Measurements from ENCODE around the gene LRRC8B. TPM values are rescaled to one million over a fixed set of nuclear protein-coding genes. Genes with fewer than 3 reads are reported as not detected.

LRRC8B gene
- total and polyA plus RNA-seq, 9 of the 15 experiments (the other 6 are each of a cell fraction or from before 2014, with no cell fraction given): 4.3 to 43.7 (median 14.4) TPM

DNA sequence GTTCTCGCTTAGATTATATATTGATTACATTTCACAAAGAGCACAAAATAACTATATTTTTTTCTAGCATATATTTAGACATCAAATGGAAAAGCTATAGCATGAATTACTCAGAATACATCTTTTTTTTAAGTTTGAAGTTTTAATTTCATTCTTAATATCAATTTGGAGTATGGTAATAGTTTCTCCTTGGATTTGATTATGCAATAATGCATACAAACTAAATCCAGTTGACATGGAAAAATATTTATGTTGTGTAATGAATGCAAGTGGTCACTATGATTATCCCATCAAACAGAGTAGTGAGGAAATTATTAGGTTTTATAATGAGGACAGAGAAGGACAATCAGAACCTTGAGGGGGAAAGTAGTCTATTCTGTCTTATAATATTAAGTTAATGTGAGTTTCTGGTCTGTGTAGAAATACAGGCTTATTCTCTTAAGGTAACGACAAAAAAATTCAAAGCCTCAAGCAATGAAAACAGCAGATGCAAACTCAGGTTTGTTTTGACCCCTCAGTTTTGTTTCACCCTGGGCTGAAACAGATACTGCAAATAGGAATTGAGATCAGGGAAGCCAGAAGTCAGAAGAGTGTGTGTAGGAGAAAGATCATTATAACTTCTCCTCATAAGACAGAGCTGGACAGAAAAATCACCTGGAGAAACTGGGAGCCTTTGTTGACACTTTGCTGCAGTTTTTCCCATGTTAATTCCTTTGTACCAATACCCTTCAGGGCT, 23.7 kb downstream of the LRRC8B start (continued):
- TF ChIP-seq ZNF699 (CRISPR knock-in tag; IDR thresholded peaks at IDR 0.05; ENCODE audit: insufficient replicate concordance): no peak
- no peak for TF ChIP-seq DPF2 (IDR thresholded peaks at IDR 0.05)
- TF ChIP-seq MAFK (IDR thresholded peaks at IDR 0.05; ENCODE audit: low read length): no peak
- TF ChIP-seq, protein P1, sequence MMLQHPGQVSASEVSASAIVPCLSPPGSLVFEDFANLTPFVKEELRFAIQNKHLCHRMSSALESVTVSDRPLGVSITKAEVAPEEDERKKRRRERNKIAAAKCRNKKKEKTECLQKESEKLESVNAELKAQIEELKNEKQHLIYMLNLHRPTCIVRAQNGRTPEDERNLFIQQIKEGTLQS (IDR thresholded peaks at IDR 0.05): peak; percentile 48; the same call in 1 of the 2 replicates
- TF ChIP-seq, protein P1 (CRISPR knock-in tag; conservative IDR thresholded peaks at IDR 0.05): no peak
- TF ChIP-seq PML (IDR thresholded peaks at IDR 0.05; ENCODE audit: low read length): no peak
- no peak for TF ChIP-seq ETV5 (CRISPR knock-in tag; IDR thresholded peaks at IDR 0.05; ENCODE audit: low read depth)
- peak; percentile 28; the same call in 1 of the 2 replicates for TF ChIP-seq GABPA (tag; conservative IDR thresholded peaks at IDR 0.05; ENCODE audit: low read depth)

DNA sequence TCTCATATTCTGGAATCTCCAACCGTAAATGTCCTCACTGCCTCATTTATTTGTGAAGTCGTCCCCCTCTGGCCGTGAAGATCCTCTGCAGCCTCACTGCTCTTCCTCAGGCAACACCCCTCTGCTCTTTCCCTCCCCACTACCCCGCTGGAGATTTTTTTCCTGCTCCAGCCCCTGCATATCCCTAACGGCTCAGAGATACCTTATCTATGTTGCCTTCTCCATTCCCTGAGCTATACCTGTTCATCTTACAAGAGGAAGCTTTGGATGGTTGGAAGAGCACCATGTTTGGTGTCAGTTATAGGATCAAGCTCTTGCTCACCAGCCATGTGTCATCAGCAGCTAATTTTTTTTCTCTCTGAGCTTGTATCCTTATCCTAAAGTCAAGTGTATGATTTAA, 26.4 kb downstream of the LRRC8B start:
- H3K27ac ChIP-seq (ENCODE audit: extremely low read depth, low read depth, low read length): peak overlapping the region; percentile 75
- no peaks in the 10 kb centered on the region for H3K9me3 ChIP-seq (replicated peaks; ENCODE audit: control insufficient read depth, insufficient read depth, low read depth, low read length)
- in situ Hi-C loops (cut with MboI): no loop called here
- peak overlapping the region in 1 of 2 experiments; percentile 56; a peak in 1 of 4 replicates for H3K9ac ChIP-seq (ENCODE audit: insufficient read depth in 1 of 2, low read depth in 2 of 2, low read length in 2 of 2)
- CTCF ChIA-PET (ENCODE audit: low intra/inter-chr PET ratio): no interaction called here
- POLR2A ChIA-PET: interaction anchor here (0.6 to 1.9 kb wide), 3 partner anchors 10 to 1012 kb away, joined by 3 to 8 read pairs (median 4); no protein-coding TSS in a partner anchor
- no peak overlapping the region for H3K4me3 ChIP-seq
- ATAC-seq: peak; percentile 86
- FAIRE-seq: peak; percentile 72
- H3K79me2 ChIP-seq (ENCODE audit: control insufficient read depth, insufficient read depth, low read length): peaks cover 95% of the 10 kb centered on the region
- H3K4me1 ChIP-seq (replicated peaks in 1 of 2; ENCODE audit: control insufficient read depth in 2 of 2, insufficient read depth in 2 of 2, low read length in 2 of 2): peaks cover 12 to 62% of the 10 kb centered on the region in 2 experiments; a peak in 4 of 5 replicates
- no peaks in the 10 kb centered on the region for H3K27me3 ChIP-seq (ENCODE audit: control insufficient read depth in 2 of 2, insufficient read depth in 2 of 2, low read length in 2 of 2)
- H3K9me1 ChIP-seq (ENCODE audit: control insufficient read depth, insufficient read depth, low read length): no peaks in the 10 kb centered on the region
- no peaks in the 10 kb centered on the region for H4K20me1 ChIP-seq (replicated peaks; ENCODE audit: control insufficient read depth, insufficient read depth, low read length)
- H2AFZ ChIP-seq (ENCODE audit: low read depth, low read length): peak overlapping the region; percentile 62
- peaks cover 67% of the 10 kb centered on the region for H3K36me3 ChIP-seq (ENCODE audit: control insufficient read depth, insufficient read depth, low read length)
- BruUV-seq (replicated peaks): no TSS peak
- WGBS (ENCODE audit: insufficient coverage, low coverage, missing lambda C conversion rate): 5% methylated on average over 5 of the region's 5 CpGs
- intact Hi-C loops (cut with micrococcal nuclease): loop anchor here (1.0 to 2.0 kb wide), 2 partner anchors 31 to 68 kb away; no protein-coding TSS in a partner anchor
- H3K4me2 ChIP-seq (ENCODE audit: insufficient read depth, low read length): peak overlapping the region; percentile 47
- peak; percentile 63 to 74 (median 65) for DNase-seq (ENCODE audit: extremely low read depth in 1 of 4, low spot score in 3 of 4)
- TF ChIP-seq, protein P2, sequence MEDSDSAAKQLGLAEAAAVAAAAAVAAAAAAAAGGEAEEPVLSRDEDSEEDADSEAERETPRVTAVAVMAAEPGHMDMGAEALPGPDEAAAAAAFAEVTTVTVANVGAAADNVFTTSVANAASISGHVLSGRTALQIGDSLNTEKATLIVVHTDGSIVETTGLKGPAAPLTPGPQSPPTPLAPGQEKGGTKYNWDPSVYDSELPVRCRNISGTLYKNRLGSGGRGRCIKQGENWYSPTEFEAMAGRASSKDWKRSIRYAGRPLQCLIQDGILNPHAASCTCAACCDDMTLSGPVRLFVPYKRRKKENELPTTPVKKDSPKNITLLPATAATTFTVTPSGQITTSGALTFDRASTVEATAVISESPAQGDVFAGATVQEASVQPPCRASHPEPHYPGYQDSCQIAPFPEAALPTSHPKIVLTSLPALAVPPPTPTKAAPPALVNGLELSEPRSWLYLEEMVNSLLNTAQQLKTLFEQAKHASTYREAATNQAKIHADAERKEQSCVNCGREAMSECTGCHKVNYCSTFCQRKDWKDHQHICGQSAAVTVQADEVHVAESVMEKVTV (CRISPR knock-in tag; IDR thresholded peaks at IDR 0.05): 0 out of 2 replicates have a peak, but pooled peaks have one; percentile 5
- TF ChIP-seq ERF (CRISPR knock-in tag; IDR thresholded peaks at IDR 0.05) (no peak), ZBED1 (IDR thresholded peaks at IDR 0.05) (no peak), SMARCA4 (IDR thresholded peaks at IDR 0.05) (peak; percentile 56), XRCC4 (IDR thresholded peaks at IDR 0.05; ENCODE audit: extremely low read depth, insufficient read depth, insufficient read length) (no peak), SREBF1 (IDR thresholded peaks at IDR 0.05; ENCODE audit: borderline replicate concordance, low read depth, low read length) (no peak), EP300 (IDR thresholded peaks at IDR 0.05; ENCODE audit: low read length) (peak; percentile 3; the same call in 1 of the 2 replicates), TEAD4 (IDR thresholded peaks at IDR 0.05; ENCODE audit: low read length) (no peak), TEAD4 (CRISPR knock-in tag; IDR thresholded peaks at IDR 0.05; ENCODE audit: borderline replicate concordance) (no peak), PML (IDR thresholded peaks at IDR 0.05; ENCODE audit: low read length) (no peak), POLR2G (IDR thresholded peaks at IDR 0.05; ENCODE audit: low read depth, low read length) (no peak)
- TF ChIP-seq, protein P3, sequence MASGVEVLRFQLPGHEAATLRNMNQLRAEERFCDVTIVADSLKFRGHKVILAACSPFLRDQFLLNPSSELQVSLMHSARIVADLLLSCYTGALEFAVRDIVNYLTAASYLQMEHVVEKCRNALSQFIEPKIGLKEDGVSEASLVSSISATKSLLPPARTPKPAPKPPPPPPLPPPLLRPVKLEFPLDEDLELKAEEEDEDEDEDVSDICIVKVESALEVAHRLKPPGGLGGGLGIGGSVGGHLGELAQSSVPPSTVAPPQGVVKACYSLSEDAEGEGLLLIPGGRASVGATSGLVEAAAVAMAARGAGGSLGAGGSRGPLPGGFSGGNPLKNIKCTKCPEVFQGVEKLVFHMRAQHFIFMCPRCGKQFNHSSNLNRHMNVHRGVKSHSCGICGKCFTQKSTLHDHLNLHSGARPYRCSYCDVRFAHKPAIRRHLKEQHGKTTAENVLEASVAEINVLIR (CRISPR knock-in tag; IDR thresholded peaks at IDR 0.05): no peak
